Measurements from ENCODE around the gene RUNX1.

Gene RUNX1

DNA sequence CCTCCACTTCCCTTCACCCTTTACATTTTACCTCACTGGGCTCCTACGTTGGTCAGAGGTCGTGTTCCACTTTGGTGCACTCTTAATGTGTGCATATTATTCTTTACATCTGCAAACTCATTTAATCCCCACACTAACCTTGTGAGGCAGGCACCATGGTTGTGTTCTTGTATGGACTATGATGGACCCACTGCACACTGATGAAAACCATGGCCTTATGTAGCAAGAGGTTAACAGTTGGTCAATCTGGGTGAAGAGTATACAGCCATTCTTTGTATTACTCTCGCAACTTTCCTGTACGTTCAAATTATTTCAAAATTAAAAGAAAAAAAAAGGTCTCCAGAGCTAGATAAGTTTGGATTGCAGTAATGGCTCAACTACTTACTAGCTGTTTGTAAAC, 78.5 kb downstream of the RUNX1 start:
- Histone ChIP-seq H2AFZ (no peak overlapping the region), H3K36me3 (ENCODE audit: control insufficient read depth, insufficient read depth, low read length) (no peaks in the 10 kb centered on the region), H3K9me3 (ENCODE audit: control insufficient read depth, low read length) (no peaks in the 10 kb centered on the region), H3K4me2 (ENCODE audit: low read length) (no peak overlapping the region), H3K79me2 (no peaks in the 10 kb centered on the region), H3K9ac (no peak overlapping the region), H3K27ac (no peak overlapping the region), H3K27me3 (ENCODE audit: control insufficient read depth, insufficient read depth, low read length) (no peaks in the 10 kb centered on the region), H3K4me1 (no peaks in the 10 kb centered on the region), H3K4me3 (ENCODE audit: low read depth, low read length) (no peak overlapping the region)
- no peak for TF ChIP-seq CTCF (IDR thresholded peaks at IDR 0.05)

DNA sequence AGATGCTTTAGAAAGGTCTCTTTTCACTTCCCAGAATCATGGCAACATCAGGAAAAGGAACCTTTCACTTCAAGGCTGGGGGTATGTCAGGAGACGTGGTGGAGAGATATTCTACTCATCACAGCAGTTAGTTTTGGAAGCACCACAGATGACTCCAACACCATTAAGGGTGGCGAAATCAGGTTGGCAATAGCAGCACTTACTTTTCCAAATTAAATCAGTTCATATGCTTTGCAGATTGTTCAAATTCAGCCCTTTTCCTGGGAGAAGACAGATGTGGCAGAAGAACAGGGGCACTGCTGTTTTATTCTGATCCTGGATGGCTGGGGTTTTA, 79.0 kb downstream of the RUNX1 start:
- Histone ChIP-seq H3K27me3 (ENCODE audit: control insufficient read depth, insufficient read depth, low read length) (no peaks in the 10 kb centered on the region), H3K4me3 (ENCODE audit: low read depth, low read length) (no peak overlapping the region), H3K9me3 (ENCODE audit: control insufficient read depth, low read length) (no peaks in the 10 kb centered on the region), H3K36me3 (ENCODE audit: control insufficient read depth, insufficient read depth, low read length) (no peaks in the 10 kb centered on the region), H3K27ac (no peak overlapping the region), H3K79me2 (no peaks in the 10 kb centered on the region), H3K4me2 (ENCODE audit: low read length) (no peak overlapping the region), H2AFZ (no peak overlapping the region), H3K4me1 (no peaks in the 10 kb centered on the region), H3K9ac (no peak overlapping the region)
- no peak for TF ChIP-seq CTCF (IDR thresholded peaks at IDR 0.05)

DNA sequence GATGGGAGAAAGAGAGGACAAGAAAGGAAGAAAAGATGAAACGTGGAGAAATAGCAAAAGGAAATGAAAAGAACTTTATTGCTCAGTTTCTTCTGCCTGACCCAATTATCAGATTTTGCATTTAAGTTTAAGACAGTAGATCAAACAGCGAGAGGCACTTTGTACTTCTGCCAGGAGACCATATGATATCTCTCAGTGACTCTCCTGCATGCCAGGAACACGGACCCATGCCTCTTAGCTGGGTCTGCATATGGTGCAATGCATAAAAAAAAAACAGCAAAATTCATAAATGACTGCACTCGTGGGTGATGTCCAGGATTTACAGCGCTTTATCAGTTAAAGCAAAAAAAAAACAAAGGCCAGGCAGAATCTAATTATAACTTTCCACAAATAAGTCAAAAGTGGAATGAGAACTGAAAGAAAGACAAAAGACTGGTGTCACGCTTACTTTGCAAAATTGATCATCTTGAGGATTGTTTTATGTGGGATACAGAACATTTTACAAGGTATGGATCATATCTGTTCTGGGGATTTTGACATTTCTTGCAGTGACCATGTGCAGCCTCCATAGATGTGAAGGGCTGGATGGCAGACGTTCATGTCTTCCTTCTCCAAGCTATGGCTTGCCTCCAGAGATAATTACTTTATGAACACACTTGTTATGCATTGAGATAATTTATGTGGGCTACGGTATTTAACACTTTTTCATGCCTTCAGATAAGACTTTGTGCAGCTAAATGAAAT, 79.5 kb downstream of the RUNX1 start:
- Histone ChIP-seq H3K79me2 (no peaks in the 10 kb centered on the region), H3K4me1 (no peaks in the 10 kb centered on the region), H3K9me3 (ENCODE audit: control insufficient read depth, low read length) (no peaks in the 10 kb centered on the region), H3K36me3 (ENCODE audit: control insufficient read depth, insufficient read depth, low read length) (no peaks in the 10 kb centered on the region), H2AFZ (no peak overlapping the region), H3K4me2 (ENCODE audit: low read length) (no peak overlapping the region), H3K9ac (no peak overlapping the region), H3K27ac (no peak overlapping the region), H3K27me3 (ENCODE audit: control insufficient read depth, insufficient read depth, low read length) (no peaks in the 10 kb centered on the region), H3K4me3 (ENCODE audit: low read depth, low read length) (no peak overlapping the region)
- no peak for TF ChIP-seq CTCF (IDR thresholded peaks at IDR 0.05)

DNA sequence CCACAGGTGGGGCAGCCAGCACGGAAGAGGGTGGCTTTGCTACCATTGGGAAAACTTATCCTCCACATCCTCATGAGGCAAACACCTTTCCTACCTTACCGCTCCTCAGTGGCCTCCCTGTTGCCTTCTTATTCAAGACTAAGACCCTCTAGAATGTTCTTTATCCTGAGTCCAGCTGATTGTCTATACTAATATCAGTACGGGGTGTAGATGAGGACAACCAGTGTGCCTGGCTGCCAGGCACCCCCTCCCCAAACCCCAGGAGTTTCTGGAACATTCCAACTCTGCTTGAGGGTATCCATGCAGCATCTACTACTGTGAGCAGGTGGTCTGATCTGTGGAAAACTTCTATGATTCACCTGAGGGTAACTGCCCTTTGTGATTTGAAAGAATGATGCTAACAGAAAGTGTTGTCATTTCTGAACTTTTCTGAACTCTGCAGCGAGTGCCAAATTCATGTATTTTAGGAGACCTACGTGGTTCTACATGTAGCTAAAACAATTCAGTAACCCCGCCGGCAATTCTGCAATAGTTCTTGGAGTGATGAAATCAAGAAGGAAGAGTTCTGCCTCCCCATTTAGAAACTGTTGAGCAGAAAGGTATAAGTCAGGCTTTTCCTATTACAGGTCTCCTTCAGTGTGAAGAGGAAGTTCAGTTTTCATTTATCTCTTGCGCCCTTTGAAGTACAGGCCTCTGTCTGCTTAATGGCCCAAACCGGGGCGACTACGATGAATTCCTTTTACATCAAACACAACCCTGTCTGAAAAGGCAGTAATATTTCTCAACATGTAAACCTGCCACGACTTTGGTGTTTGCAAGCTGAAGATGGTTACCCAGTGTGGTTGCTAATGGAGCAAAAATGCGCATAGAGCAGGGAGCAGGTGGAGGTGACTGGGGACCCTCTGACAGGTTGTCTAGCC, 80.4 kb downstream of the RUNX1 start:
- H3K4me1 ChIP-seq: no peaks in the 10 kb centered on the region
- H3K27ac ChIP-seq: no peak overlapping the region
- H3K9me3 ChIP-seq (ENCODE audit: control insufficient read depth, low read length): no peaks in the 10 kb centered on the region
- TF ChIP-seq CTCF (IDR thresholded peaks at IDR 0.05): no peak
- H3K4me2 ChIP-seq (ENCODE audit: low read length): no peak overlapping the region
- H3K27me3 ChIP-seq (ENCODE audit: control insufficient read depth, insufficient read depth, low read length): no peaks in the 10 kb centered on the region
- no peak overlapping the region for H3K9ac ChIP-seq
- H3K36me3 ChIP-seq (ENCODE audit: control insufficient read depth, insufficient read depth, low read length): no peaks in the 10 kb centered on the region
- H3K4me3 ChIP-seq (ENCODE audit: low read depth, low read length): no peak overlapping the region
- H3K79me2 ChIP-seq: no peaks in the 10 kb centered on the region
- no peak overlapping the region for H2AFZ ChIP-seq
